Endothelial cell of umbilical vein (primary cell): Measurements from ENCODE around the gene CNTNAP4. TPM values are rescaled to one million over a fixed set of nuclear protein-coding genes. Genes with fewer than 3 reads are reported as not detected.

Experiments used
- BruUV-seq: library from RNA; stranded (reverse); fragments of 400-500 nt; replicated peaks from 2 replicates; lab custom pipeline; 2021; lab: Mats Ljungman, UMichigan
- CTCF ChIA-PET: fragments of 300-600, 350-600 bp; sonication (Branson Sonifier 250); formaldehyde crosslinking; loops from one replicate; lab custom pipeline; 2021; ENCODE audit warnings: antibody characterized with exemption, inconsistent platforms; lab: Charles Lee
- POLR2A ChIA-PET: fragments of 300-600, 350-600 bp; sonication (Branson Sonifier 250); formaldehyde crosslinking; loops from one replicate; lab custom pipeline; 2021; ENCODE audit warnings: antibody characterized with exemption, inconsistent platforms; lab: Charles Lee
- DNase-seq: peaks from one replicate; pipeline ENCODE4 v3.0.0-alpha.2; 2011; ENCODE audit warnings: low read depth, low spot score
- FAIRE-seq: peaks from 2 replicates; lab custom pipeline; 2011; peaks lifted over from hg19 to GRCh38; lab: Jason Lieb, UNC
- H2AFZ ChIP-seq: 2 replicates; pipeline ENCODE4 v1.6.0; 2012; ENCODE audit warnings: low read depth, low read length, control low read depth, inconsistent platforms
- H3K27ac ChIP-seq: 2 replicates; pipeline ENCODE4 v1.5.1; 2011; ENCODE audit warnings: low read depth, mild to moderate bottlenecking, control low read depth, low read length, moderate library complexity; ENCODE audit not compliant: insufficient read depth
- H3K27me3 ChIP-seq, 2 experiments: 2 replicates each; pipeline versions ENCODE4 v1.6.0 to v1.6.1; 2011; ENCODE audit warnings: low read length in 2 of 2, mixed read lengths in 1 of 2; ENCODE audit not compliant: control insufficient read depth in 2 of 2, insufficient read depth in 2 of 2
- H3K36me3 ChIP-seq, 2 experiments: 2 replicates in 1 of 2; 3 replicates in 1 of 2; pipeline ENCODE4 v1.5.1; 2011; ENCODE audit warnings: low read length in 2 of 2, mild to moderate bottlenecking in 1 of 2, moderate library complexity in 1 of 2; ENCODE audit not compliant: control insufficient read depth in 2 of 2, insufficient read depth in 2 of 2; ENCODE audit errors: extremely low read depth in 1 of 2
- H3K4me1 ChIP-seq: 3 replicates; pipeline ENCODE4 v1.5.1; 2011; ENCODE audit warnings: mild to moderate bottlenecking, low read length; ENCODE audit not compliant: control insufficient read depth, insufficient read depth; ENCODE audit errors: extremely low read depth
- H3K4me2 ChIP-seq: 2 replicates; pipeline ENCODE4 v1.6.1; 2011; ENCODE audit warnings: low read length, control low read depth, mixed read lengths; ENCODE audit not compliant: insufficient read depth
- H3K4me3 ChIP-seq, 3 experiments: fragments of 200-600 bp in 1 of 3; sonication (generic), shearing (Covaris generic) in 1 of 3; replicated peaks in 1 of 3; 2 replicates each; pipeline ENCODE4 v1.5.1; 2011 to 2016; ENCODE audit warnings: control low read depth in 3 of 3, low read length in 3 of 3, mild to moderate bottlenecking in 2 of 3, inconsistent platforms in 1 of 3, low read depth in 1 of 3, moderate library complexity in 1 of 3; ENCODE audit not compliant: insufficient read depth in 1 of 3
- H3K79me2 ChIP-seq: 2 replicates; pipeline ENCODE4 v1.6.0; 2012; ENCODE audit warnings: low read length, inconsistent platforms; ENCODE audit not compliant: control insufficient read depth, insufficient read depth
- H3K9ac ChIP-seq: replicated peaks from 2 replicates; pipeline ENCODE3; 2011; ENCODE audit warnings: low read length, control low read depth; ENCODE audit not compliant: insufficient read depth; ENCODE audit errors: extremely low read depth
- H3K9me1 ChIP-seq: replicated peaks from 3 replicates; pipeline ENCODE4 v1.6.0; 2011; ENCODE audit warnings: mild to moderate bottlenecking, low read length; ENCODE audit not compliant: control insufficient read depth, insufficient read depth; ENCODE audit errors: extremely low read depth
- H3K9me3 ChIP-seq: replicated peaks from 2 replicates; pipeline ENCODE4 v1.5.1; 2012; ENCODE audit warnings: low read length, inconsistent platforms; ENCODE audit not compliant: control insufficient read depth, insufficient read depth
- H4K20me1 ChIP-seq: replicated peaks from 2 replicates; pipeline ENCODE3; 2011; ENCODE audit warnings: mild to moderate bottlenecking, low read length; ENCODE audit not compliant: control insufficient read depth, insufficient read depth; ENCODE audit errors: extremely low read depth
- EZH2 ChIP-seq: IDR thresholded peaks from 2 replicates; pipeline ENCODE4 v1.6.1; 2012; ENCODE audit warnings: borderline replicate concordance, low read depth, mild to moderate bottlenecking, moderate library complexity, low read length, inconsistent platforms; ENCODE audit not compliant: severe bottlenecking
- FOS ChIP-seq: IDR thresholded peaks from 2 replicates; pipeline ENCODE4 v1.6.1; 2011; ENCODE audit warnings: mild to moderate bottlenecking, low read length, moderate library complexity, borderline replicate concordance; ENCODE audit not compliant: insufficient read depth
- GATA2 ChIP-seq: IDR thresholded peaks from 2 replicates; pipeline ENCODE4 v1.7.0; 2011; ENCODE audit warnings: low read depth, mild to moderate bottlenecking, moderate library complexity, mixed read lengths, low read length; ENCODE audit not compliant: insufficient read length, insufficient read depth
- JUN ChIP-seq: IDR thresholded peaks from 2 replicates; pipeline ENCODE4 v1.6.1; 2011; ENCODE audit warnings: borderline replicate concordance, low read depth; ENCODE audit not compliant: insufficient read length, insufficient read depth
- MYC ChIP-seq: IDR thresholded peaks from one replicate; pipeline ENCODE4 v1.6.1; 2011; ENCODE audit warnings: mild to moderate bottlenecking, low read depth, low read length
- POLR2A ChIP-seq: IDR thresholded peaks from 2 replicates; pipeline ENCODE4 v1.6.1; 2012; ENCODE audit warnings: low read depth, mild to moderate bottlenecking, control low read depth, low read length
- POLR2AphosphoS5 ChIP-seq: IDR thresholded peaks from 2 replicates; pipeline ENCODE4 v1.6.1; 2012; ENCODE audit warnings: low read depth, mild to moderate bottlenecking, control low read depth, low read length, moderate library complexity; ENCODE audit not compliant: insufficient read depth
- dilution Hi-C: fragments of 300-500 bp; cut with MboI; formaldehyde crosslinking; loops from one replicate; pipeline ENCODE4 v1.15.0; 2019; ENCODE audit warnings: low sequenced_read_pairs; ENCODE audit not compliant: extremely low pct_ligation_motif_present
- intact Hi-C: fragments of 100-400 bp; cut with micrococcal nuclease; formaldehyde crosslinking; loops from one replicate; pipeline ENCODE4 v1.10.0; 2022
- polyA plus RNA-seq, 4 experiments: library from polyadenylated mRNA; depleted of rRNA in 3 of 4; stranded (reverse) in 3 of 4; unstranded in 1 of 4; fragments of >200 nt; gene quantifications; 2 replicates each; pipeline versions ENCODE4 v1.2.1 to v1.2.3, GENCODE V29; 2011 to 2012; ENCODE audit warnings: missing spikeins in 1 of 4
- total RNA-seq: library from RNA; stranded (reverse); gene quantifications from 2 replicates; pipeline ENCODE4 v1.2.3, GENCODE V29; 2021
- TF ChIP-seq, protein P1 (sequence below): IDR thresholded peaks from 2 replicates; pipeline ENCODE4 v1.6.1; 2011; ENCODE audit not compliant: insufficient read depth, insufficient read length
- TF ChIP-seq, protein P2 (sequence below), 2 donors: IDR thresholded peaks; 1 replicate in 1 of 2; 2 replicates in 1 of 2; pipeline ENCODE4 v1.5.1; 2011; ENCODE audit warnings: low read length in 2 of 2, mild to moderate bottlenecking in 2 of 2, moderate library complexity in 2 of 2, control low read depth in 1 of 2, inconsistent platforms in 1 of 2, low read depth in 1 of 2; ENCODE audit not compliant: insufficient read depth in 1 of 2; ENCODE audit errors: extremely low read depth in 1 of 2

The CNTNAP4 gene
- total and polyA plus RNA-seq, 2 donors (not counting 3 experiments of a cell fraction or from before 2014, with no cell fraction given), result not detected

DNA sequence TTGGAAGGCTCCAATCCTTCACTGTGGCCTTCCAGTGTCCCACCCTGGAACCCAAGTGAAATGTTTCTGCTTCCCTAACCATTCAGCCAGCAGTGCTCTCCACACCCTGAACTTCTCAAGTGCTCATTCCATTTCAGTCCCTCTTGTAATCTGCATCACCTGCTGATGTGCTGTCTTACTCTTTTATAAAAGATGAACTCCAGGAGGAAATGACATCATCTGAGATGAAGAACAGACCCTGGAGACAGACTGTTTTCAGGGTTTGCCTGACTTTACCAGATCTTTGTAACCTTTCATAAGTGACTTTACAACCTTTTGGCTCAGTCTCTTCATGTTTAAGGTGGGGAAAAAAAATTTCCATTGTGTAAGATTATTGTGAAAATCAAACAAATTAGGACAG is 61.3 kb downstream of the CNTNAP4 start:
- TF ChIP-seq EZH2 (no peak), POLR2AphosphoS5 (no peak), POLR2A (no peak), JUN (no peak), MYC (no peak)
- TF ChIP-seq, protein P1, sequence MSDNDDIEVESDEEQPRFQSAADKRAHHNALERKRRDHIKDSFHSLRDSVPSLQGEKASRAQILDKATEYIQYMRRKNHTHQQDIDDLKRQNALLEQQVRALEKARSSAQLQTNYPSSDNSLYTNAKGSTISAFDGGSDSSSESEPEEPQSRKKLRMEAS, result no peak
- intact Hi-C loops, result no loop called here
- no TSS peak for BruUV-seq

DNA sequence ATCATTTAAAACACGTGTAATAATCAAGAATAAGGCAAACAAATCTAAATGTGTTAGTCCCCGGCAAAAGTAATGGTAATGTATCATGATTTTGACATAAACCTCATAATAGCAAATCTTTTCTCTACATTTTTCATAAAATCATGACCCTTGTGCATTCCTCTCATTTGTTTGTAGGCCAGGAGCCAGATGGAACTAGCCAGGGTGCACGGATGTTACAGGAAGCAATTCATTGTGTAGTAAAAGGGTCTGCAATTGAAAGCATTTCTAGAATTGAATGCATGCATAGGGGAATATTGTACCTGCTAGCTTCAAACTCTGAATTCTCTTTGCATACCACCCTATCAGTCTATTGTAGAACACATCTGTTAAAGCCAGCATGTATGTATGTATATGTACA is 66.6 kb downstream of the CNTNAP4 start:
- Histone ChIP-seq H3K27ac (no peak overlapping the region), H3K4me2 (no peak overlapping the region), H3K9me1 (no peaks in the 10 kb centered on the region), H3K4me3 (no peak overlapping the region), H3K79me2 (no peaks in the 10 kb centered on the region), H3K4me1 (no peaks in the 10 kb centered on the region), H3K9me3 (no peaks in the 10 kb centered on the region), H2AFZ (no peak overlapping the region), H3K36me3 (no peaks in the 10 kb centered on the region), H3K27me3 (no peaks in the 10 kb centered on the region), H4K20me1 (no peaks in the 10 kb centered on the region), H3K9ac (no peak overlapping the region)
- ChIA-PET POLR2A (no interaction called here), CTCF (no interaction called here)
- dilution Hi-C loops (no loop called here), intact Hi-C loops (no loop called here)
- TF ChIP-seq GATA2 (no peak), POLR2AphosphoS5 (no peak), JUN (no peak), EZH2 (no peak), POLR2A (no peak), FOS (no peak), MYC (no peak)
- TF ChIP-seq, protein P1, result no peak
- TF ChIP-seq, protein P2, sequence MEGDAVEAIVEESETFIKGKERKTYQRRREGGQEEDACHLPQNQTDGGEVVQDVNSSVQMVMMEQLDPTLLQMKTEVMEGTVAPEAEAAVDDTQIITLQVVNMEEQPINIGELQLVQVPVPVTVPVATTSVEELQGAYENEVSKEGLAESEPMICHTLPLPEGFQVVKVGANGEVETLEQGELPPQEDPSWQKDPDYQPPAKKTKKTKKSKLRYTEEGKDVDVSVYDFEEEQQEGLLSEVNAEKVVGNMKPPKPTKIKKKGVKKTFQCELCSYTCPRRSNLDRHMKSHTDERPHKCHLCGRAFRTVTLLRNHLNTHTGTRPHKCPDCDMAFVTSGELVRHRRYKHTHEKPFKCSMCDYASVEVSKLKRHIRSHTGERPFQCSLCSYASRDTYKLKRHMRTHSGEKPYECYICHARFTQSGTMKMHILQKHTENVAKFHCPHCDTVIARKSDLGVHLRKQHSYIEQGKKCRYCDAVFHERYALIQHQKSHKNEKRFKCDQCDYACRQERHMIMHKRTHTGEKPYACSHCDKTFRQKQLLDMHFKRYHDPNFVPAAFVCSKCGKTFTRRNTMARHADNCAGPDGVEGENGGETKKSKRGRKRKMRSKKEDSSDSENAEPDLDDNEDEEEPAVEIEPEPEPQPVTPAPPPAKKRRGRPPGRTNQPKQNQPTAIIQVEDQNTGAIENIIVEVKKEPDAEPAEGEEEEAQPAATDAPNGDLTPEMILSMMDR (IDR thresholded peaks at IDR 0.05; ENCODE audit: extremely low read depth in 1 of 2, insufficient read depth in 1 of 2, low read depth in 1 of 2, low read length in 2 of 2), result no peak
- no TSS peak for BruUV-seq
- FAIRE-seq, result no peak
- DNase-seq, result no peak

More for the DNA sequence above, 61.3 kb downstream of the CNTNAP4 start:
- Histone ChIP-seq H3K36me3 (no peaks in the 10 kb centered on the region), H3K9me1 (no peaks in the 10 kb centered on the region), H3K9ac (no peak overlapping the region), H3K27me3 (no peaks in the 10 kb centered on the region), H3K4me2 (no peak overlapping the region), H3K4me1 (no peaks in the 10 kb centered on the region), H3K27ac (no peak overlapping the region), H3K79me2 (no peaks in the 10 kb centered on the region), H3K9me3 (peaks cover 2% of the 10 kb centered on the region), H2AFZ (no peak overlapping the region), H4K20me1 (no peaks in the 10 kb centered on the region), H3K4me3 (no peak overlapping the region)
- FAIRE-seq (no peak), DNase-seq (no peak)
- POLR2A ChIA-PET, result no interaction called here
- dilution Hi-C loops, result no loop called here
- CTCF ChIA-PET, result no interaction called here
